Measurements from ENCODE around the gene INTS4.

GRCh38 chr11:77883775-77884174, 110.7 kb downstream of the INTS4 start:
- TF ChIP-seq POLR2AphosphoS5 (IDR thresholded peaks at IDR 0.05; ENCODE audit: low read depth, low read length) (no peak), TAF1 (IDR thresholded peaks at IDR 0.05; ENCODE audit: borderline replicate concordance, low read depth, low read length) (no peak)
